ENCODE results near the gene MALAT1.
"Not testable (repeated sequence)": the region's sequence is repeated elsewhere in the genome, so short reads cannot be mapped to it uniquely, and the experiment has no call there.

MALAT1 gene

GRCh38 chr11:65498042-65498726, 661 bp upstream of the MALAT1 start:
- peak; percentile 41 to 47 for DNase-seq (ENCODE audit: low read depth in 2 of 2)

- no peak for DNase-seq (ENCODE audit: low read depth in 2 of 2)
These were observed 193 bp upstream of the MALAT1 start for GRCh38 chr11:65498727-65498976.

GRCh38 chr11:65499713-65500386, 1.0 kb downstream of the MALAT1 start:
- DNase-seq (ENCODE audit: low read depth in 2 of 2): no peak

- DNase-seq (ENCODE audit: low read depth in 2 of 2): no peak
These were observed 1.7 kb downstream of the MALAT1 start for GRCh38 chr11:65500387-65501185.

- no peak for DNase-seq (ENCODE audit: low read depth in 2 of 2)
These were observed 2.3 kb downstream of the MALAT1 start for GRCh38 chr11:65501186-65501471.

GRCh38 chr11:65501472-65502273, 2.8 kb downstream of the MALAT1 start:
- no peak for DNase-seq (ENCODE audit: low read depth in 2 of 2)

- DNase-seq (ENCODE audit: low read depth in 2 of 2): no peak
These were observed 3.4 kb downstream of the MALAT1 start for GRCh38 chr11:65502274-65502554.

- no peak for DNase-seq (ENCODE audit: low read depth in 2 of 2)
These were observed 3.9 kb downstream of the MALAT1 start for GRCh38 chr11:65502555-65503367.

GRCh38 chr11:65503368-65503948, 4.6 kb downstream of the MALAT1 start:
- DNase-seq (ENCODE audit: low read depth in 2 of 2): no peak

GRCh38 chr11:65503949-65504673, 5.3 kb downstream of the MALAT1 start:
- DNase-seq (ENCODE audit: low read depth in 2 of 2): no peak

- no peak for DNase-seq (ENCODE audit: low read depth in 2 of 2)
These were observed 6.0 kb downstream of the MALAT1 start for GRCh38 chr11:65504674-65505465.

- no peak for DNase-seq (ENCODE audit: low read depth in 2 of 2)
These were observed 6.8 kb downstream of the MALAT1 start for GRCh38 chr11:65505466-65506289.

- DNase-seq (ENCODE audit: low read depth in 2 of 2): no peak
These were observed 7.5 kb downstream of the MALAT1 start for GRCh38 chr11:65506290-65506771.

- DNase-seq (ENCODE audit: low read depth in 2 of 2): no peak
These were observed 8.1 kb downstream of the MALAT1 start for GRCh38 chr11:65506772-65507505.

GRCh38 chr11:65512311-65512710, 13.5 kb downstream of the MALAT1 start:
- not testable (repeated sequence) for DNase-seq (ENCODE audit: low read depth in 2 of 2)

GRCh38 chr11:65516135-65516968, 17.5 kb downstream of the MALAT1 start:
- DNase-seq (ENCODE audit: low read depth in 2 of 2): no peak

GRCh38 chr11:65518941-65519549, 20.2 kb downstream of the MALAT1 start:
- not testable (repeated sequence) for DNase-seq (ENCODE audit: low read depth in 2 of 2)

Measured in stimulated activated CD4-positive, alpha-beta T cell treated with anti-CD3 and anti-CD28 coated beads, Interleukin-1b, Interleukin-23, amount 100 ng/mL, for 4 hours (primary cell).